Retinal pigment epithelial cell (primary cell): Measurements from ENCODE around the gene FSTL4.
A peak's percentile ranks its signal among the peaks of the same experiment; 100 is the strongest.

Experiments used
- DNase-seq: peaks from one replicate; pipeline ENCODE4 v3.0.0-alpha.2; 2010; ENCODE audit warnings: low read depth
- H3K4me3 ChIP-seq: 2 replicates; pipeline ENCODE4 v1.5.1; 2011; ENCODE audit warnings: mild to moderate bottlenecking, low read length, control low read depth, moderate library complexity
- CTCF ChIP-seq: conservative IDR thresholded peaks from 2 replicates; pipeline ENCODE4 v1.5.1; 2011; ENCODE audit warnings: low read depth, low read length, control low read depth, inconsistent platforms

Gene FSTL4

GRCh38 chr5:133427121-133427777 is 185.1 kb downstream of the FSTL4 start:
- no peak overlapping the region for H3K4me3 ChIP-seq
- DNase-seq = no peak
- no peak for TF ChIP-seq CTCF

GRCh38 chr5:133426264-133426663 is 186.1 kb downstream of the FSTL4 start:
- no peak overlapping the region for H3K4me3 ChIP-seq
- TF ChIP-seq CTCF = no peak
- no peak for DNase-seq

GRCh38 chr5:133425764-133426163 is 186.6 kb downstream of the FSTL4 start:
- no peak for TF ChIP-seq CTCF
- no peak overlapping the region for H3K4me3 ChIP-seq
- no peak for DNase-seq

- no peak for TF ChIP-seq CTCF
- no peak overlapping the region for H3K4me3 ChIP-seq
- DNase-seq = no peak
These were observed 187.1 kb downstream of the FSTL4 start for GRCh38 chr5:133425222-133425621.

- peak; percentile 84 for TF ChIP-seq CTCF
- no peak overlapping the region for H3K4me3 ChIP-seq
- DNase-seq = no peak
These were observed 188.6 kb downstream of the FSTL4 start for GRCh38 chr5:133423618-133424282.

GRCh38 chr5:133423011-133423617 is 189.2 kb downstream of the FSTL4 start:
- TF ChIP-seq CTCF = no peak
- DNase-seq = no peak
- H3K4me3 ChIP-seq = no peak overlapping the region

- no peak for TF ChIP-seq CTCF
- no peak for DNase-seq
- no peak overlapping the region for H3K4me3 ChIP-seq
These were observed 190.5 kb downstream of the FSTL4 start for GRCh38 chr5:133421806-133422205.
